OCI-LY3 (cell line): ENCODE data around the gene FOXN1.

Experiments
- H2AFZ ChIP-seq: fragments of 200-600, 300-600 bp; shearing (Covaris generic); 2 replicates; pipeline ENCODE4 v1.6.0; 2014; ENCODE audit warnings: antibody characterized with exemption, low read depth, low read length
- H3K27ac ChIP-seq: fragments of 200-600, 300-600 bp; sonication (generic); 2 replicates; pipeline ENCODE4 v1.5.1; 2014; ENCODE audit warnings: mild to moderate bottlenecking, low read length, moderate library complexity, mixed read lengths
- H3K27me3 ChIP-seq: fragments of 200-600, 300-600 bp; sonication (generic); 2 replicates; pipeline ENCODE4 v1.6.1; 2014; ENCODE audit warnings: low read depth, low read length, mixed read lengths
- H3K36me3 ChIP-seq: fragments of 200-600, 300-600 bp; sonication (generic); replicated peaks from 2 replicates; pipeline ENCODE3; 2014; ENCODE audit warnings: low read depth, low read length, mixed read lengths
- H3K4me1 ChIP-seq: fragments of 300-600, 200-600 bp; sonication (generic); 2 replicates; pipeline ENCODE4 v1.6.1; 2014; ENCODE audit warnings: low read length, mixed read lengths
- H3K4me2 ChIP-seq: fragments of 200-600, 300-600 bp; sonication (generic); 2 replicates; pipeline ENCODE4 v1.6.1; 2014; ENCODE audit warnings: low read length, mixed read lengths
- H3K4me3 ChIP-seq: fragments of 300-600, 200-600 bp; sonication (generic); 2 replicates; pipeline ENCODE4 v1.5.1; 2014; ENCODE audit warnings: antibody characterized with exemption, mild to moderate bottlenecking, low read length, moderate library complexity
- H3K79me2 ChIP-seq: fragments of 300-600, 200-600 bp; shearing (Covaris generic); 2 replicates; pipeline ENCODE4 v1.6.1; 2014; ENCODE audit warnings: mild to moderate bottlenecking, low read length, mixed read lengths
- H3K9ac ChIP-seq: fragments of 300-600, 200-600 bp; shearing (Covaris generic); 2 replicates; pipeline ENCODE4 v1.6.0; 2014; ENCODE audit warnings: mild to moderate bottlenecking, low read length, moderate library complexity
- H3K9me3 ChIP-seq: fragments of 200-600, 300-600 bp; shearing (Covaris generic); 2 replicates; pipeline ENCODE4 v1.6.1; 2014; ENCODE audit warnings: low read length, mixed read lengths; ENCODE audit not compliant: insufficient read depth
- H4K20me1 ChIP-seq: fragments of 200-600, 300-600 bp; sonication (generic); 2 replicates; pipeline ENCODE4 v1.6.1; 2016; ENCODE audit warnings: low read length, mixed read lengths; ENCODE audit not compliant: insufficient read depth
- EZH2phosphoT487 ChIP-seq: fragments of 200-600 bp; shearing (Covaris generic); IDR thresholded peaks from 2 replicates; pipeline ENCODE4 v1.6.1; 2018; ENCODE audit warnings: antibody characterized with exemption, mixed run types, low read depth
- TF ChIP-seq, protein P1 (sequence below): fragments of 200-600, 300-600 bp; sonication (generic); IDR thresholded peaks from 2 replicates; pipeline ENCODE4 v1.5.1; 2014; ENCODE audit warnings: antibody characterized with exemption, low read length, low read depth

FOXN1 gene

DNA sequence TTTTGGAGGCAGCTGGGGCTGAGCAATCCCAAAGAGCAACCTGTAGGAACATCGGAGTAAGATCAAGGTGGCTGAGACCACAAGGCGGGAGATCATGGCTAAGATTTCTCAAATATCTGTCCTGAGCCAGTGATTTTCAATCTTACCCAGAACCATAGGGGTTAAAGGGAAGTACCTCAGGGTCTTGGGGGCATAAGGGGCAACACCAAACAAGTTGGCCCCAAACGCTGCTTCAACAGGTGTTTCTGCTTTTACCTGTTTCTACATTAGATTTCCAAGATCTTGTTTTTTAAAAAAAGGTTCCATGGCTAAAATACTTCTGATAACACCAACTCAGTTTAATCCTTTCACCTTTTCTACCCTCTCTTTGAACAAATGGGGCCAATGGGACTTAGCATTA, 48.9 kb downstream of the FOXN1 start:
- H4K20me1 ChIP-seq, result 0 out of 2 replicates have a peak, but pooled peaks cover 3% of the 10 kb centered on the region
- no peak overlapping the region for H3K9ac ChIP-seq
- H3K4me3 ChIP-seq, result no peak overlapping the region
- H2AFZ ChIP-seq, result no peak overlapping the region
- H3K9me3 ChIP-seq, result no peaks in the 10 kb centered on the region
- H3K79me2 ChIP-seq, result peaks cover 24% of the 10 kb centered on the region
- TF ChIP-seq, protein P1, sequence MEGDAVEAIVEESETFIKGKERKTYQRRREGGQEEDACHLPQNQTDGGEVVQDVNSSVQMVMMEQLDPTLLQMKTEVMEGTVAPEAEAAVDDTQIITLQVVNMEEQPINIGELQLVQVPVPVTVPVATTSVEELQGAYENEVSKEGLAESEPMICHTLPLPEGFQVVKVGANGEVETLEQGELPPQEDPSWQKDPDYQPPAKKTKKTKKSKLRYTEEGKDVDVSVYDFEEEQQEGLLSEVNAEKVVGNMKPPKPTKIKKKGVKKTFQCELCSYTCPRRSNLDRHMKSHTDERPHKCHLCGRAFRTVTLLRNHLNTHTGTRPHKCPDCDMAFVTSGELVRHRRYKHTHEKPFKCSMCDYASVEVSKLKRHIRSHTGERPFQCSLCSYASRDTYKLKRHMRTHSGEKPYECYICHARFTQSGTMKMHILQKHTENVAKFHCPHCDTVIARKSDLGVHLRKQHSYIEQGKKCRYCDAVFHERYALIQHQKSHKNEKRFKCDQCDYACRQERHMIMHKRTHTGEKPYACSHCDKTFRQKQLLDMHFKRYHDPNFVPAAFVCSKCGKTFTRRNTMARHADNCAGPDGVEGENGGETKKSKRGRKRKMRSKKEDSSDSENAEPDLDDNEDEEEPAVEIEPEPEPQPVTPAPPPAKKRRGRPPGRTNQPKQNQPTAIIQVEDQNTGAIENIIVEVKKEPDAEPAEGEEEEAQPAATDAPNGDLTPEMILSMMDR, result no peak
- no peak for TF ChIP-seq EZH2phosphoT487
- H3K4me1 ChIP-seq, result peaks cover 41% of the 10 kb centered on the region
- H3K27me3 ChIP-seq, result no peaks in the 10 kb centered on the region
- no peak overlapping the region for H3K27ac ChIP-seq
- H3K36me3 ChIP-seq, result peaks cover 67% of the 10 kb centered on the region
- no peak overlapping the region for H3K4me2 ChIP-seq

DNA sequence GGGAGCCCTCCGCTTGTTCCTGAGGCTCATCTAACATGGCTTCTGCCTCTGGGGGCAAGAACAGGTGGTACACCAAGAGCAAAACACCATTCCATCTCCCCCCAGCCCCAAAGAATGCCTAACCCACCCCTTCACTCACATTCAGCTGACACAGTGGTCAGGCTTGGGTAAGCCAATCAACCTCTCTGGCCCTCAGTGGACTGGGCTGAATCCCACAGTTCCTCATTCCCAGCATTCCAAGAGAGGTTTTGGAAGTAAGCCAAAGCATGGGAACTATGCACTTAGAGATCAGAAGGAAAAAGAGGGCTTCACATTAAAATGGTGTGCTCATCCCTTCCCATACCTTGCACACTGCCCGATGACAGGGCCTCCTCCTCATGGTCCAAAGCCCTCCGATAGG, 57.3 kb downstream of the FOXN1 start:
- Histone ChIP-seq H3K27me3 (no peaks in the 10 kb centered on the region), H3K9me3 (no peaks in the 10 kb centered on the region), H4K20me1 (peaks cover 7% of the 10 kb centered on the region), H3K9ac (no peak overlapping the region), H3K4me3 (no peak overlapping the region), H3K27ac (no peak overlapping the region), H3K4me2 (no peak overlapping the region), H3K36me3 (peaks cover 34% of the 10 kb centered on the region), H3K4me1 (peaks cover 24% of the 10 kb centered on the region), H2AFZ (no peak overlapping the region), H3K79me2 (peaks cover 21% of the 10 kb centered on the region)
- no peak for TF ChIP-seq EZH2phosphoT487
- TF ChIP-seq, protein P1, result no peak

DNA sequence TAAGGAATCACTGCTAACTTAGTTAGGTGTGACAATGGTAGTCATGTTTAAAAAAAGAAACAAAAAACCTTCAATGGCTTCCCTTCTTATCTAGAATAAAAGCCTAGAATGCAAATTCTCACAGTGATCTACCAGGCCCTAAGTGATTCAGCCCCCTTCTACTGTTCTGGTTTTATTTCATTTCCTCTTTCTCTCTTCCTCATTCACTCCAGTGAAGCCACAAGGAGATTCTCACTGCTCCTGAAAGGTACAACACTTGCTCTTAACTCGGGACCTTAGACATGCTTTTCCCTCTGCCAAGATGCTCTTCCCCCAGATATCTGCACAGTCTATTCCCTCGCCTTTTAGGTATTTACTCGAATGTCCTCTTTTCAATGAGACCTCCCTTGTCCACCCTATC, 61.5 kb downstream of the FOXN1 start:
- Histone ChIP-seq H2AFZ (no peak overlapping the region), H3K9me3 (no peaks in the 10 kb centered on the region), H3K4me3 (peak overlapping the region; percentile 52), H4K20me1 (peaks cover 5% of the 10 kb centered on the region), H3K27ac (peak overlapping the region; percentile 41), H3K36me3 (peaks cover 20% of the 10 kb centered on the region), H3K4me1 (peaks cover 36% of the 10 kb centered on the region), H3K27me3 (no peaks in the 10 kb centered on the region), H3K9ac (no peak overlapping the region), H3K79me2 (peaks cover 33% of the 10 kb centered on the region), H3K4me2 (peak overlapping the region; percentile 71)
- TF ChIP-seq, protein P1, result no peak
- no peak for TF ChIP-seq EZH2phosphoT487

DNA sequence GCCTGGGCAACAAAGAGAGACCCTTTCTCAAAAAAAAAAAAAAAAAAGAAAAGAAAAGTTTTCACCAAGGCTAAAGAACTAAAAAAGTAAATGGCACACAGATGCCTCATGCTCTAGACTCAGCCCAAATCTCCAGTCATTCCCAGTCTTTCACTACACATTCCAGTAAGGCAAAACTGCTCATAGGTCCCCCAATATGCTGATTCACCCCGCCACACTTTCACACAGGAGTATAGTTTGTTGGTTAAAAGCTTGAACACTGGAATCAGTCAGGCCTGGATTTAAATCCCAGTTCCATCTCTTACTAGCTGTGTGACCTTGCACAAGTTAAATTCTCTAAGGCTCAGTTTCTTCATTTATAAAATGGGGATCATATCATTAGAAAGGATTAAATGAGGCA, 63.3 kb downstream of the FOXN1 start:
- H3K4me1 ChIP-seq, result peaks cover 36% of the 10 kb centered on the region
- TF ChIP-seq, protein P1, result no peak
- no peak for TF ChIP-seq EZH2phosphoT487
- peak overlapping the region; percentile 89; the same call in 1 of the 2 replicates for H3K4me2 ChIP-seq
- no peak overlapping the region for H3K9ac ChIP-seq
- peaks cover 28% of the 10 kb centered on the region for H3K36me3 ChIP-seq
- H3K9me3 ChIP-seq, result no peaks in the 10 kb centered on the region
- H2AFZ ChIP-seq, result no peak overlapping the region
- H3K4me3 ChIP-seq, result no peak overlapping the region
- no peak overlapping the region for H3K27ac ChIP-seq
- H4K20me1 ChIP-seq, result peaks cover 5% of the 10 kb centered on the region
- no peaks in the 10 kb centered on the region for H3K27me3 ChIP-seq
- H3K79me2 ChIP-seq, result peaks cover 33% of the 10 kb centered on the region
